Measurements from ENCODE around the gene MAOB. TPM values are rescaled to one million over a fixed set of nuclear protein-coding genes. Genes with fewer than 3 reads are reported as not detected.

MAOB gene
- total RNA-seq, 1 experiment from 2014 or later, result 0.74 TPM

GRCh38 chrX:43753637-43754036, 128.6 kb downstream of the MAOB start:
- Mint-ChIP-seq H3K27me3 (ENCODE audit: low read depth) (no peaks in the 10 kb centered on the region; the same call in 1 of the 2 replicates), H3K4me1 (no peaks in the 10 kb centered on the region), H3K4me3 (no peak overlapping the region), H3K27ac (no peak overlapping the region), H3K36me3 (no peaks in the 10 kb centered on the region), H3K9me3 (peaks cover 7% of the 10 kb centered on the region; the same call in 1 of the 2 replicates)
- no peak for ATAC-seq
- CTCF ChIA-PET, result no interaction called here
- POLR2A ChIA-PET, result no interaction called here
- TF ChIP-seq FOXP1 (CRISPR knock-in tag; IDR thresholded peaks at IDR 0.05; ENCODE audit: borderline replicate concordance) (no peak), TCF7 (CRISPR knock-in tag; IDR thresholded peaks at IDR 0.05; ENCODE audit: low read depth) (no peak), NFYB (CRISPR knock-in tag; conservative IDR thresholded peaks at IDR 0.05; ENCODE audit: low read depth) (no peak), NR2C2 (CRISPR knock-in tag; IDR thresholded peaks at IDR 0.05) (no peak), PREB (CRISPR knock-in tag; IDR thresholded peaks at IDR 0.05; ENCODE audit: borderline replicate concordance) (no peak), SMAD4 (CRISPR knock-in tag; IDR thresholded peaks at IDR 0.05) (no peak), ZSCAN18 (CRISPR knock-in tag; IDR thresholded peaks at IDR 0.05) (no peak), E2F5 (CRISPR knock-in tag; IDR thresholded peaks at IDR 0.05) (no peak), AFF4 (CRISPR knock-in tag; IDR thresholded peaks at IDR 0.05; ENCODE audit: borderline replicate concordance) (no peak), FOXJ3 (CRISPR knock-in tag; IDR thresholded peaks at IDR 0.05; ENCODE audit: borderline replicate concordance) (no peak), USF2 (CRISPR knock-in tag; IDR thresholded peaks at IDR 0.05) (no peak), ELF4 (CRISPR knock-in tag; IDR thresholded peaks at IDR 0.05; ENCODE audit: low read depth) (no peak), AR (CRISPR knock-in tag; IDR thresholded peaks at IDR 0.05) (no peak), GTF2I (CRISPR knock-in tag; conservative IDR thresholded peaks at IDR 0.05) (no peak), ZNF396 (CRISPR knock-in tag; IDR thresholded peaks at IDR 0.05; ENCODE audit: borderline replicate concordance) (no peak), ZNF532 (CRISPR knock-in tag; IDR thresholded peaks at IDR 0.05; ENCODE audit: borderline replicate concordance) (no peak), GABPB1 (CRISPR knock-in tag; IDR thresholded peaks at IDR 0.05) (no peak), E2F1 (CRISPR knock-in tag; IDR thresholded peaks at IDR 0.05) (no peak), HMGA2 (CRISPR knock-in tag; IDR thresholded peaks at IDR 0.05) (no peak), ZNF263 (CRISPR knock-in tag; IDR thresholded peaks at IDR 0.05; ENCODE audit: low read depth) (no peak)
- no peak for DNase-seq (ENCODE audit: low spot score)
